KOPT-K1 (cell line): ENCODE measurements around the gene FLT3.

ENCODE experiments used
- H3K27ac ChIP-seq: fragments of 200-600 bp; sonication (generic); 2 replicates; pipeline ENCODE4 v1.5.1; 2016; ENCODE audit warnings: antibody characterized with exemption, mild to moderate bottlenecking, low read depth, low read length; ENCODE audit not compliant: poor library complexity, severe bottlenecking
- H3K36me3 ChIP-seq: fragments of 200-600 bp; sonication (generic); 2 replicates; pipeline ENCODE4 v1.5.1; 2017; ENCODE audit warnings: antibody characterized with exemption, mild to moderate bottlenecking, low read length, moderate library complexity; ENCODE audit not compliant: insufficient read depth
- H3K9me3 ChIP-seq: fragments of 200-600 bp; sonication (generic); 2 replicates; pipeline ENCODE4 v1.5.1; 2017; ENCODE audit warnings: antibody characterized with exemption, low read length, mild to moderate bottlenecking; ENCODE audit not compliant: insufficient read depth, poor library complexity, severe bottlenecking

The FLT3 gene

GRCh38 chr13:27961227-27962085 lies 138.9 kb downstream of the FLT3 start:
- Histone ChIP-seq H3K27ac (no peak overlapping the region), H3K9me3 (no peaks in the 10 kb centered on the region), H3K36me3 (no peaks in the 10 kb centered on the region)

DNA sequence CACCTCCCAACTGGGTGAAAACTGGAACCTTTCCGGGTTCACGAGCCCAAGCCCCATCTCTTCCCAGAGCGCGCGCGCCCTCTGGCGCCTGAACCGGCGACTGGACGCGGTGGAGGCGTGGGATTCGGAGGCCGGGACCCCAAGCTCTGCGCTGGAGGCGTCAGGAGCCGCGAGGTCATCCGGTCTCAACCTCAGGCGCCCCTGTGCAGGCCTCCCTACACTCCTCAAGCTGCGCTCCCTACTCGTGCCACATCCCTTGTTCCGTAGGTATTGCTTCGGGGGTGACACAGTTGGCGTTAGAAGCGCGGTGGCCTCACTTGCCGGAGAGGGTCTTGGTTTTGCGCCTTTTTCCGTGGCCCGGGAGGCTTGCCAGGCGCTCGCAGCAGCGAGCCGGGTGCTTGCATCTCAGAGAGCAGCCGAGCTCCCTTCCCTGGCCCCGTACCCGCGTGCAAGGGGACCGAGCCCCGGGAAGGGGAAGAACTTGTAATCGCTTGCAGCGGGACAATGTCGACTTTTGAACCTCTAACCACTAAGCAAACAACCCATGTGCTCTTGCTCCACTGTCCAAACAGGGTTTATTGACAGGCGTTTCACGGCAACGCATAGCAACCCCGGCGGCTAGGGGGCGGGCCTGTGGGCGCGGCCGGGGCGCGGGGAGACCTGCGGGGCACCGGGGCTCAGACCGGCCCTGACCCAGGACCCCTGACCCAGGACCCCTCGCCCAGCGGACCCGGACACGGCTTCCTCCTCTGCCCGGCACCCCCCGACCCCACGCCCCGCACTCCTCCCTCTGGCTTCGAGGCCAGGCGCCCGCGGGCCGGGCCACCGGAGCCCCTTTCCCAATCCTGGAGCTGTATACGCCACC lies 139.8 kb downstream of the FLT3 start:
- Histone ChIP-seq H3K36me3 (no peaks in the 10 kb centered on the region), H3K27ac (no peak overlapping the region), H3K9me3 (no peaks in the 10 kb centered on the region)

DNA sequence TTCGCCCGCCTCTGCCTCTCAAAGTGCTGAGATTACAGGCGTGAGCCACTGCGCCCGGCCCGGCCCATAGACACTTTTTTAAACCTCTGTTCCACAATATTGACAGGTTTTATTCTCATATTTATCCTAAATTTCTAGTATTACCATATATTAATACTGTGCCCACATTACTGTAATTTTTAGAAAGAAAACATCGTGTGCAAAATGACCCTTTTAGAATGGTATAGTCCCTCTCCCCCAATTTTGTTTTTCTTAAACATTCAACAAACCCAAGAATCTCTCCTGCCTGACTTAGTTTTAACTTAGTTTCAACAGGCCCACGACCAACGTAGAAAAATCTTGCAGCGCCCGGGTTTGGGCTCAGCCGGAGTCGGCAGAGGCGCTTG lies 140.4 kb downstream of the FLT3 start:
- H3K9me3 ChIP-seq: no peaks in the 10 kb centered on the region
- H3K27ac ChIP-seq: no peak overlapping the region
- H3K36me3 ChIP-seq: no peaks in the 10 kb centered on the region

- no peaks in the 10 kb centered on the region for H3K9me3 ChIP-seq
- no peak overlapping the region for H3K27ac ChIP-seq
- H3K36me3 ChIP-seq: no peaks in the 10 kb centered on the region
Measured at GRCh38 chr13:27956576-27957300, 143.6 kb downstream of the FLT3 start.

- Histone ChIP-seq H3K36me3 (no peaks in the 10 kb centered on the region), H3K9me3 (no peaks in the 10 kb centered on the region), H3K27ac (no peak overlapping the region)
Measured at GRCh38 chr13:27955014-27955591, 145.3 kb downstream of the FLT3 start.

- no peak overlapping the region for H3K27ac ChIP-seq
- H3K9me3 ChIP-seq: no peaks in the 10 kb centered on the region
- H3K36me3 ChIP-seq: no peaks in the 10 kb centered on the region
Measured at GRCh38 chr13:27954406-27954851, 145.9 kb downstream of the FLT3 start.

- Histone ChIP-seq H3K36me3 (no peaks in the 10 kb centered on the region), H3K9me3 (no peaks in the 10 kb centered on the region), H3K27ac (no peak overlapping the region)
Measured at GRCh38 chr13:27953676-27954405, 146.5 kb downstream of the FLT3 start.
